Choroid plexus epithelial cell (primary cell): ENCODE data around the gene HCFC1.

Source experiments
- DNase-seq: peaks from one replicate; pipeline ENCODE4 v3.0.0-alpha.2; 2010; ENCODE audit warnings: low read depth
- H3K4me3 ChIP-seq: 2 replicates; pipeline ENCODE4 v1.5.1; 2011; ENCODE audit warnings: low read depth, mild to moderate bottlenecking, control low read depth, low read length, moderate library complexity
- CTCF ChIP-seq: conservative IDR thresholded peaks from 2 replicates; pipeline ENCODE4 v1.5.1; 2011; ENCODE audit warnings: low read depth, mild to moderate bottlenecking, control low read depth, inconsistent platforms, low read length, moderate library complexity

Gene HCFC1

GRCh38 chrX:153934762-153935325, 36.8 kb downstream of the HCFC1 start, which contains the start of gene NAA10:
Gene NAA10 (minus strand): TSS chrX:153935037. CDS start chrX:153934904, 133 bp downstream.
- peak; percentile 69 for DNase-seq
- H3K4me3 ChIP-seq = peak within 1 kb of the TSS; percentile 70
- TF ChIP-seq CTCF = no peak

DNA sequence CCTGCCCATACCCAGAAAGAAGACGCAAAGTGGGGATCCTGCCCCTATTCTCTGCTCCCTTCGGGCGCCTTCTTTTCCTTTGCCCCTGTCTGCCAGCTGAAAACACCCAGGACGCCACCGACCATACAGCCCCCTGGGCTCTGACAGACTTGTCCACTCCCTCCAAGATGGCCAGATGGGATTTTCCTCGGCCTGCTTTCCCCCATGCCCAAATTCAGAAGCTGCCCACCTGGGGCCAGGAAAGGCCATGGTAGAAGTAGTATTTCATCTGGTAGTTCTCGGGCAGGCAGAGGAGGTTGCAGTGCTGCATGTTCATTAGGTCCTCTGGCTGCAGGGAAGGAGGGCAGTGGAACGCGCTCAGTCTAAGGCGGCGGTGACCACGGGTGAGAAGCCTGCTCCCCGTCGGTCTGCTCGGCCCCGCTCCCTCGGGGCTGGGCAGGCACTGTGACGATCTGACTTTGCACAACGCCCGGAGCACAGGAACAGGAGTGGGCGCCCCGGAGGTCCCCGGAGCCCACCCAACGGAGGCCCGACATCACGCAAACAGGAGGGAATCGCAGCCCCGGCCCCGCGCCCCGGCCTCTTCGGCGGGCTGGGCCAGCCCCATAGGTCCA, 37.4 kb downstream of the HCFC1 start:
- peak overlapping the region; percentile 70 for H3K4me3 ChIP-seq
- no peak for DNase-seq
- TF ChIP-seq CTCF = no peak

DNA sequence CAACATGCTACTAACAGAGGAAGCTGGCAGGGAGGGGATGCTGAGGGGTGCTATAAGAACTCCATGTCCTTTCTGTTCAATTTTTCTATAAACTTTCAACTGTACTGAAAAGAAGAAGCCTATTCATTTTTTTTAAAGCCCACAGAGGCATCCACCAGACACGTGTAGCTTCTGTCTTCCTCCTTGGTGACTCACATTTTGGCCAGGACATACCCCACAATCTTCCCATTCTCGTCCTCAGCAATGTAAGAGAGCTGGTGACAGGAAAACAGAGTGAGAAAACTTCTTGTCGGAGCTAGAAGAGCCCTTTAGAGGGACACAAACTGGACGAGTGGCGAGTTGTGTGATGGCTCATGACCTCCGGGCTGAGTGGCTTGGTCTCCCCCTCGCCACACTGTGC, 37.9 kb downstream of the HCFC1 start:
- no peak for TF ChIP-seq CTCF
- DNase-seq = peak; percentile 44
- H3K4me3 ChIP-seq = peak overlapping the region; percentile 70

- no peak for TF ChIP-seq CTCF
- H3K4me3 ChIP-seq = no peak overlapping the region
- DNase-seq = no peak
These were observed 39.2 kb downstream of the HCFC1 start for GRCh38 chrX:153932220-153932915.

- no peak overlapping the region for H3K4me3 ChIP-seq
- TF ChIP-seq CTCF = no peak
- DNase-seq = no peak
These were observed 39.9 kb downstream of the HCFC1 start for GRCh38 chrX:153931748-153932147.

GRCh38 chrX:153931151-153931550, 40.5 kb downstream of the HCFC1 start:
- no peak for DNase-seq
- no peak overlapping the region for H3K4me3 ChIP-seq

More at GRCh38 chrX:153931151-153931550, 40.5 kb downstream of the HCFC1 start:
- no peak for TF ChIP-seq CTCF
